Stimulated activated CD8-positive, alpha-beta memory T cell treated with anti-CD3 and anti-CD28 coated beads, Interleukin-4, amount 100 ng/mL, for 1 hour (primary cell): ENCODE results near the gene TOE1.
"Not testable (repeated sequence)": the region's sequence is repeated elsewhere in the genome, so short reads cannot be mapped to it uniquely, and the experiment has no call there.

Experiments
- DNase-seq, 2 donors: peaks; one replicate each; pipeline ENCODE4 v3.0.0-alpha.2; 2020; ENCODE audit warnings: low read depth in 2 of 2, low spot score in 1 of 2

The TOE1 gene

DNA sequence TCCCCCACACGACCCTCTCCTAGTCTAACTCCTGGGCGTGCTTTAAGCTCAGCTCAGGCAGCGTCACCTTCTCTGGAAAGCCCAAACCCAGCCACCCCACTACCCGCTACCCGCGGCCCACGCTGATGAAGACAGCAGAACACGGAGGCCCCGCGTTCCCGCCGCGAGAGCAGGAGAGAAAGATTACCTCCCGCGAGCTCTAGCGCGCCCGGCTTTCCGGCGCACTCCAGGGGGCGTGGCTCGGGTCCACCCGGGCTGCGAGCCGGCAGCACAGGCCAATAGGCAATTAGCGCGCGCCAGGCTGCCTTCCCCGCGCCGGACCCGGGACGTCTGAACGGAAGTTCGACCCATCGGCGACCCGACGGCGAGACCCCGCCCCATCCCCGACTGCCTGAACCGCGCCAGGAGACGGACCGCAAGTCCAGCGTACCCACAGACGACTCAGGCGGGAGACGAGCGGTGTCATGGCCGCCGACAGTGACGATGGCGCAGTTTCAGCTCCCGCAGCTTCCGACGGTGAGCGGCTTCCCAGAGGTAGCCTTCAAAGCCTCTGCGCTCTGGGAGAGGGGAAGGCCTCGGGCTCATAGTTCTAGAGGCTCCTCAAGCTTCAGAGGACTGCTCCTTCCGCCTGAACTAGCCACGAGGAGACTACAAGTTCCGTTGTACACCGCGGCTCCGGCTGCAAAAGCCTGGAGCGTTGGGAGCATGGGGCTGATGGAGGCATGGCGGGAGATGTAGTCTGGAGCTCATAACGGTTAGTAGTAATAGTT lies at the start of gene TOE1, which contains the start of gene MUTYH:
Gene TOE1 (plus strand): TSS at position 382 of the 770 bp plus-strand sequence. CDS start 83 bp downstream, at position 465.
Gene MUTYH (minus strand): TSS at position 652 of the 770 bp plus-strand sequence. CDS start 5,935 bp downstream, outside the sequence.
- peak; percentile 78 to 80 for DNase-seq

DNA sequence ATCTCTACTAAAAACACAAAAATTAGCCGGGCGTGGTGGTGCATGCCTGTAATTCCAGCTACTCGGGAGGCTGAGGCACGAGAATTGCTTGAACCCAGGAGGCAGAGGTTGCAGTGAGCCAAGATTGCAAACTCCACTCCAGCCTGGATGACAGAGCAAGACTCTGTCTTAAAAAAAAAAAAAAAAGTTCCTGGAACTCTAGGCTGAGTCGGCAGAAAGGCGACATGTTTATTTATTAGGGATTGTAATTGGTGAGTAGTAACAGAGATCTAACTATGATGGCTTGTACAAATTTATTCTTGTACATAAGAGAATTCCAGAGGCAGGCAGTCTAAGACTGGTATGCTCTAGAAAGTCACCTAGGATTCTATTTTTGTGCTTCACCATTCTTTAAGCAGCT lies 49.0 kb upstream of the TOE1 start:
- DNase-seq = not testable (repeated sequence)

DNA sequence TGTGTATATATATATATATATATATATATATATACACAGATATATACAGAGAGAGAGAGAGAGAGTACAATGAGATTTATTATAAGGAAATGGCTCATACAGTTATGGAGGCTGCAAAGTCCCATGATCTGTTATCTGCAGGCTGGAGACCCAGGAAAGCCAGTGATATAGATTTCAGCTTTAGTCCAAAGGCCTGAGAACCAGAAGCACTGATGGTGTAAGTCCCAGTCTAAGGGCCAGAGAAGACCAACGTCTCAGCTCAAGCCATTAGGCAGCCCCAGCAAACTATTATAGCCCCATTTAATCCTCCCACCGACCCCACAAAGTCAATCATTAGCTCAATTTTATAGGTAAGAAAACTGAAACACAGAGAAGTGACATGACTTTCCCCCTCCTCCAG lies 48.3 kb upstream of the TOE1 start:
- no peak for DNase-seq

DNA sequence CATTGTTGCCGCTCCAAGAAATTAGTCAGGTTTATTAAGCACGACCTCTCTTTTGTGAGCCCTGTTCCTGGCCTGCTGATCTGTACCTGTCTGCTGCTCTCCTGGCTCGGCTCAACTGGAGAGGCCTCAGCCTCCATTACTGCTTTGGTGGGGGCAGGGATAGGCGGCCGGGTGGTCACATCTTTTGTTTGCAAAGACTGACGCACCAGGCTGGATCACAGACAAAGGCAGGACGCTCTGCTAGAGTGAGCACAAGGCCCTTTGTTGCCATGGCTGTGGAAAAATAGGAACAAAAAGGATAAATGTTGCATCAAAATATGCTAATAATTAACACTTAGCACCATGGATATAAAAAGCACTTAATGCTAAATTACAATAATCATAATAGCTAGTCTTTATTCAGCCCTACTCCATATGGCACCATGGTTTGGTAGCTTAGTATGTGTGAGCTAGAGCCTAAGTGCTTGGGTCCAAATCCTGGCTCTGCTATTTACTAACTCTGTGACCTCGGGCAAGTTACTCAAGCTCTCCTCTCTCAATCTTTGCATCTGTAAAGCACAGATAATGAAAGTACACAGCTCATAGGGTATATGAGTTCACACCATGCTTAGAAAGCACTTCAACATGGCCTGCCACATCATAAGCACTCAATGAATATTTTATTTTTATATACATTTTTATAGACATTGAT lies 42.2 kb upstream of the TOE1 start:
- DNase-seq = no peak

DNA sequence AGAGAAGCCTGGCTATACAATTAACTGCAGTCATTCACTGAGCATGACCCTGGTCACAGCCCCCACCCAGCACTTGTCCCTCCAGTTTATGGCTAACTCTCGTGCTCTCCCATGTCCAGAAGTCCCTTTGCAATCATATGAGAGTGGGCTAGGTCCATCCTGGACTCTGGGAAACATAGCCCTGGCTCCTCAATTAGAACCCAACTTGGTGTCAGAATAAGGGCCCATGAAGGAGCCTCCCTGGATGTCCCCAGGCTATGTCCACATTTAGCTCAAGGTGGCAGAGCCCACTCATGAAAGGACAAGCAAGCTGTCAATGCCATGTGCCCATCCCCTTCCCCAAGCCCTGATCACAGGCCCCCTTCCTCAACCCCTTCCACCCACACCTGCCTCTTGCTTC lies 40.7 kb upstream of the TOE1 start:
- DNase-seq = no peak

DNA sequence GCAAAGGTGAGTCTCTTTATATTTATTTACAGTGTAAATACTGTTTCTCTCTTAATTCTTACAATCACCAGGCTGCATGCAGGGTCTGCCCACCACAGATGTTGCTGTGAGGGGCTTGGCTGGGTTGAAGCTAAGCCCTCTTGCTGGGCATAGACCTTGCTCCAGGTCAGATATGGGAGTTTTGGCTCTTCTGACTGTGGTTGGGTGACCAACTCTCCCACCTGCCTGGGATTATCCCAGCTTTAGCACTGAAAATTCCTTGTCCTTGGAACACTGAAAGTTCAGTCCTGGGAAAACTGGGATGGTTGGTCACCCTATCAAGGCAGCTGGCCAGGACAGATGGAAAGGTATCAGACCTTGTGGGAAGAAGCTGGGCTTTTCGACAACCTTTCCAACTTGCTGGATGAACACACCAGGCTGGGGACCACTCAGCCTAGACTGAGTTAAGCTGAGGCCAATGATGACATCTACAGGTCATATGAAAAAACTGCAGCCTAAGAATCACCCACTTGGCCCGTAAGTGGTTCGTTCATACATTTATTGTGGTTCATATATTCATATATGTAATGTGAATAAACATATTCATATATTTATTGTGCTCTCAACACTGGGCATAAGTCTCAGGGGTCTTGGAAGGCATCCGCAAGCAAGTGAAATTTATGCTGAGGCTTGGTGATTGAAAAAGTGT lies 39.8 kb upstream of the TOE1 start:
- DNase-seq = no peak

DNA sequence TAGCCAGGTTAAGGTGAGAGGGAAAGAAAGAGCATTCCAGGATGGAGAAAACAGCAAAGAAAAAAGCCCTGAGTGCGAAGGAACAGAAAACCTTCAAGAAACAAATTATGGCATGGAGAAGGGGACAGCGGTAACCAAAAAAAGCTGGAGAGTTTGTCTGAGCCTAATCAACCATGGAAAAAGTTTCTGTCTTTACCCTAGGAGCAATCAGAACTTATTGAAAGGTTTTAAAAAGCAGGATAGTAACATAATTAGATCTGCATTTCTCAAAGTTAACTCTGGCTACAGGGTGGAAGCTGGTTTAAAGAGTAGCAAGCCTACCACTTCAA lies 39.3 kb upstream of the TOE1 start:
- DNase-seq = no peak

DNA sequence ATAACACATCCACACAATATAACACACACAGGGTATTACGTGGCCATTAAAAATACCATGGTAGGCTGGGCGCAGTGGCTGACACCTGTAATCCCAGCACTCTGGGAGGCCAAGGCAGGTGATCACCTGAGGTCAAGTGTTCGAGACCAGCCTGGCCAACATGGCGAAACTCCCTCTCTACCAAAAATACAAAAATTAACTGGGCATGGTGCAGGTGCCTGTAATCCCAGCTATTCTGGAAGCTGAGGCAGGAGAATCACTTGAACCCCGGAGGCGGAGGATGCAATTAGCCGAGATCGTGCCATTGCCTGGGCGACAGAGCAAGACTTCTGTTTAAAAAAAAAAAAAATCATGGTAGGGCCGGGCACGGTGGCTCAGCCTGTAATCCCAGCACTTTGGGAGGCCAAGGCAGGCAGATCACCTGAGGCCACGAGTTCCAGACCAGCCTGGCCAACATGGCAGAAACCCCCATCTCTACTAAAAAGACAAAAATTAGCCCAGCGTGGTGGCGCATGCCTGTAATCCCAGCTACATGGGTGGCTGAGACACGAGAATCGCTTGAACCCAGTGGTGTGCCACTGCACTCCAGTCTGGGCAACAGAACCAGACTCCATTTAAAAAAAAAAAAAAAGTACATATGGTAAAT lies 37.3 kb upstream of the TOE1 start:
- DNase-seq = no peak

DNA sequence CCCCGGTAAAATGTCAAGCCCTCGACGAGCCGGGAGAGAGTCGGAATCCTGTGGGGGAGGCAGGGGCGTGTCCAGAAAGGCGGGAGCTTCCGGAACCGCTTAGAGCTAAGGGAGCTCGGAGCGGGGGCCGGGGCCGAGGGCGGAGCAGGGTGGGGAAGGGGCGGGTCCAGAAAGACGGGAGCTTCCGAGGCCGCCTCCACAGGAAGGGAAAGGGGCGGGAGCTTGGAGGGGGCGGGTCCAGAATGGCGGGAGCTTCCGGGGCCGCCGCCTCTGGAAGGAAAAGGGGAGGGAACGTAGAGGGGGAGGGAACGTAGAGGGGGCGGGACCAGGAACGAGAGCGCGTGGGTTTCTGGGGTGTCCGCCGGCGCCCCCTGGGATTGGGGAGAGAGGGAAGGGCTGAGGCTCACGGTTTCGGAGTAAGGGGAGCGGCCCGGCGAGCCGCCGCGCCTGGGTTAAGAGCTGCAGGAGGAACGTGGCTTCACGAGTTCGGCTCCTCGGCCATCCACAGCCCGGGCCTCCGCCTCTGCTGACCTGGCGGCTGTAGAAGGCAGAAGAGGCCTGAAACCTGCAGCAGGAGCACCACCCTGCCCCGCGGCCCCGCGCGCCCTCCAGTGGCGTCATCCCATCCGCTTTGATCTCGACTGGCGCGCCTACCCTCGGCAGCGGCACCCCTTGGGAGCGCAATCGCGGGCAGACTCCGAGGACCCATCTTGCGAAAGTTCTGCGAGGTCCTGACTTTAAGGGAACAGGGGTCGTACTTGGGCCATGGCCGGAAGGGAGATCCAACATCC lies 36.3 kb upstream of the TOE1 start:
- DNase-seq = peak; percentile 95 to 96

DNA sequence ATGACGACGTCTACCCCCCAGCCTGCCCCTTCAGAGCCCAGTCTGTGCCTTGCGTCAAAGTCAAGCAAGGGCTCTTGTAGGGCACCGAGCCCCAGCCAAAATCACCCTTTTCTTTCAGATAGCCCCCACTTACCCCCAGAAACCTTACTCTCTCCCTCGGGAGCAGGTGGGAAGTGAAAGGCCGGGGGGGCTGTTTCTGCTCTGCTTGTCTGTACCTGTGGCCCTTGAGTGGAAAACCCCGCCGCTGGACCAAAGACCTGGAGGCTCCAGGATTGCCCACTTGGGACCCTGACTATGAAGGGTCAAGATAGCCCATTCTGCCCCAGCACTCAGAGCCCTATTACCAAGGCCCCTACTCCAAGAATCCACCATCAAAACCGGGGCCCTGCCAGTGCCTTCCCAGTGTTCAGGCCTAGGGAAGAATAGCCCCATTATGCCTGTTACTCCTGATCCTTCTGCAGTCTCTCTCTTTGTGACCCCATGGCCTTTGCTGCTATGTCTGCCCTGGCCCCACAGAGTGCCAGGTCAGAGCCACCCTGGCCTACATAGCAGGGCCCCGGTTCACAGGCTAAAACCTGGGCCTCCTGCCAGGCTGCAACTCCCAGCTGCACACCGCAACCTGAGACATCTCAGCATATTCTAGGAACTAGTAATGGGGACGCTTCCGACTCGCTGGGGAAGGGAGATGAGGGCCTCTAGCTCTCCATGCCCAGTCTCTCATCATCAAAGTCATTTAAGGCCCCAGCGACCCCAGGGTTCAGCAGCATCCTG lies 35.5 kb upstream of the TOE1 start:
- no peak for DNase-seq

DNA sequence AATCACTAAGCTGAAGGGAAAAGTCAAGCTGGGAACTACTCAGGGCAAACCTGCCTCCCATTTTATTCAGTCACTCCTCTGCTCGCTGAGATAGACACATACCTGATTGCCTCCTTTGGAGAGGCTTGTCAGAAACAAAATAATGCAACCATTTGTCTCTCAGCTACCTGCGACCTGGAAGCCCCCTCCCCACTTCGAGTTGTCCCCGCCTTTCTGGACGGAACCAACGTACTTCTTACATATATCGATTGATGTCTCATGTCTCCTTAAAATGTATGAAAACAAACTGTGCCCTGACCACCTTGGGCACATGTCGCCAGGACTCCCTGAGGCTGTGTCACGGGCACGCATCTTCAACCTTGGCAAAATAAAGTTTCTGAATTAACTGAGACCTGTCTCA lies 34.7 kb upstream of the TOE1 start:
- no peak for DNase-seq

DNA sequence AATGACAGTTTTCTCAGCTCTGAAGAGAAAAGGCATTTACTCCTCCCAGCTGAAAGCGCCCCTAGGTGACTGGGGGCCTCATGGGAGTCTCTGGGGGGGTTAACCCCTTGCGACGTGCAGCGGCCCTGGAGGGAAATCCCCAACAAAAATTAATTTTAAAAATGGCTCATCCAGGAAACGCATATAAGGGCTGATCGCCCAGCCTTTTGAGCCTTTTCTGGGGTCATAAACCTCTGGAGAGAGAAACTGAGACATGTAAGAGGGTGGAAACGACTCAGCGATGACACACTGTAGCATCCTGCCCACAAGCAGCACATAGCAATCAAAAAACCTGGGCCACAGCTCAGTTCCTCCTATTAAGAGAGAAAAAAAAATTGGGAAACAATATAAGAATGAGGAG lies 33.7 kb upstream of the TOE1 start:
- no peak for DNase-seq

DNA sequence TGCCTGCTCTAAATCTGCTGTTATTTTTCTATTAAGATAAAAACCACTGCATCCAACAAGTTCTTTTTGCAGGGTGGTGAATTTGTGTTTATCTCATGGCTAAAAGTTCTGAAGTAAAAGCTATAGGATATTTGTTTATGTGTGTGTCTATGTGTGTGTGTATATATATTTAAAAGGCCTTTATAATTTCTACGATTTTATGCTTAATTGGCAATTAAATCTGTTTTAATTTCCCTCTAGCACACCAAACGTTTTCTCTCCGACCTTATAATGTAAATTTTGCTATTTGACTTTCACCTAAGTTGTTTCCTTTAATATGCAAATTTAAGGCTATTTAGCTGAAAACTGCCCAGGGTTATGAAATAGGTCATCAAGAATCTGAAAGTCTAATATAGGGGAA lies 33.1 kb upstream of the TOE1 start:
- no peak for DNase-seq

DNA sequence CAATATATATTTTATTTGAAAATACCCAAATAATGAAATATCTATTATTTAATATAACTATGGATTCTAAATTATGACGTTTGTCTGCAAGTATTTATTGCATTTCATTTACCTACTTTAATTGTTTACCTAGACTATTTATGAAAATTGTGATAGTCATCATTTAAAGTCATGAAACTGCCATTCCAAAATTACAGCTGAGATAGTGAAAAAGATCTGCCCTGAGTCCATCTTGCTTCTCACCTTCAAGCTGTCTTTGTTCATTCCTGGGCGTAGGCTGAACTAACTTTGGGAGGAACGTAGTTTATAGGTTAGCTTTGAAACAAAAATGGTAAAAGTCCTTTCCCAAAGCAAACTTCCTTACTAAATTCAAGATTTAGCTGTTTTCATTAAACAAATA lies 25.7 kb upstream of the TOE1 start:
- no peak for DNase-seq

DNA sequence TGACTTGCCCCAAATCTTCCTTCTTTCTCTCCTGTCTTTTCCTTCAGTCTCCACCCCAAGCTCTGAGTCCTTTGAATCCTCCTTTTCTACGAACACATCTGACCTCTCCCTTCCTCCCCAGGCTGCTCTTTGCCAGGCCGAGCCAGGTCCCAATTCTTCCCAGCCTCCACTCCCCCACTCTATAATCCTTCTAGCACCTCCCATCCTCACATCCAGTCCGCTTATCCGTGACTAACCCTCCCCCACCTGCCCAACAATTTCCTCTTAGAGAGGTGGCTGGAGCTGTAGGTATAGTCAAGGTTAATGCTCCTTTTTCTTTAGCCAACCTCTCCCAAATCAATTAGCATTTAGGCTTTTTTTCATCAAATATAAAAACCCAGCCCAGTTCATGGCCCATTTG lies 22.8 kb upstream of the TOE1 start:
- no peak for DNase-seq

DNA sequence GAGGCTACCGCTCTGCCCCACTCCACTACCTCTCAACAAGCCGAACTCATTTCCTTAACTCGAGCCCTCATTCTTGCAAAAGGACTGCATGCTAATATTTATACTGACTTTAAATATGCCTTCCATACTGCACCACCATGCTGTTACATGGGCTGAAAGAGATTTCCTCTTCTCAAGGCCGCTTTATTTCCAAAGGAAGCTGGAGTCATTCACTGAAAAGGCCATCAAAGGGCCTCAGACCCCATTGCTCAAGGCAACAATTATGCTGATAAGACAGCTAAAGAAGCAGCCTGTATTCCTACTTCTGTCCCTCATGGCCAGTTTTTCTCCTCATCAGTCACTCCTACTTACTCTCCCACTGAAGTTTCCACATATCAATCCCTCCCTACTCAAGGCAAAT lies 20.2 kb upstream of the TOE1 start:
- DNase-seq = no peak

DNA sequence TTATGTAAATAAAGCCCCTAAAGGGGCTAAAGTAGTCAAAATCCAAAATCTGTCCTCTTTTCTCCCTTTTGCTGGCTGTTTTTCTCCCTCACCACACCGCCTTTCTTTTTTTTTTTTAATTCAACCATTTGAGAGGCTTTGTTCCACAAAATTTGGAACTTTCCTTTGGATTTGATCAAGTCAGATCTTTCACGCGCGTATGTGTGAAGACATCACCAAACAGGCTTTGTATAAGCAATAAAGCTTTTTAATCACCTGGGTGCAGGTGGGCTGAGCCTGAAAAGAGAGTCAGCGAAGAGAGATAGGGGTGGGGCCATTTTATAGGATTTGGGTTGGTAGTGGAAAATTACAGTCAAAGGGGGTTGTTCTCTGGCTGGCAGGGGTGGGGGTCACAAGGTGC lies 18.5 kb upstream of the TOE1 start:
- DNase-seq = no peak

DNA sequence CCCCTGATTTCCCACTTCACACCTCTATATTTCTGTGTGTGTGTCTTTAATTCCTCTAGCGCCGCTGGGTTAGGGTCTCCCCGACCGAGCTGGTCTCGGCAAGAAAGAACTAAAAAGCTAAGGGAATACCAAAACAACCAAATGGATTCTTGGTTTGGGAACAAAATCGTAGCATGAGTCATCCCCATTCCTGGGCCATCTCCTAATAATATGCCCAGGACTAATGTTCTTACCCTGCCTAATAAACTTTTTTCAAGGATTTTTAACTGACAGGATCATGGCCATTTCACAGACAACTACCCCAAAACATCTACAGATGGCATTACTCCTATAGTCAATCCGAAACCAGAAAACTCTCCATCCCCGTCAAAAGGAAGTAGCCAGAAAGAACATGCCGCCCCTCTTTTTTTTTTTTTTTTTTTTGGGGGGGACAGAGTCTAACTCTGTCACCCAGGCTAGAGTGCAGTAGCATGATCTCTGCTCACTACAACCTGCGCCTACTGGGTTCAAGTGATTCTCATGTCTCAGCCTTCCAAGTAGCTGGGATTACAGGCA lies 17.4 kb upstream of the TOE1 start:
- DNase-seq = no peak

DNA sequence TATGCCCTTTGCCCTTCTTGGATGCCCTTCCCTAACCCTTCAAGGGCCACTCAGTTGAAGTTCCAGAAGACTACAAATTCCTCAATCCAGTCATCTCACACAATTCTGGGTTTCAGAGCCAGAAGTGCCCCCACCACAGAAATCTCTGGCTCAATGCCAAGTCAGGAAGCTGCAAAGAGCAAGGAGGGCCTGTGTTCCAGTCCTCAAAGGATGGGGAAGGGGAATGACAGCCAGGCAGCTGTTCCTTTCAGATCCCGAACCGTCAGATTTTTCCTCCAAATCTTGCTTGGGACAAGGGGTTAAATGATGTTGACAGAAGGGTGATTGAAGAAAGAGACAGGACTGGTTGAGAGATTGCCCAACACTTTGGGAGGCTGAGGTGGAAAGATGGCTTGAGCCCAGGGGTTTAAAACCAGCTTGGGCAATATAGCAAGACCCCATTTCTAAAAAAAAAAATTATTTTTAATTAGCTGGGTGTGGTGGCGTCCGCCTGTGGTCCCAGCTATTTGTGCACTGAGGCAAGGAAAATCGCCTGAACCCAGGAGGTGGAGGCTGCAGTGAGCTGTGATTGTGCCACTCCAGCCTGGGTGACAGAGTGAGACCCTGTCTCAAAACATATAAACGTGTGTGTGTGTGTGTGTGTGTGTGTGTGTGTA lies 14.0 kb upstream of the TOE1 start:
- no peak for DNase-seq
